NCI-H1092 treated with DMSO at 0.1 percent for 48 hours (cell line): ENCODE results near the gene PSPH.
A peak's percentile ranks its signal among the peaks of the same experiment; 100 is the strongest.
"Not testable (repeated sequence)": the region's sequence is repeated elsewhere in the genome, so short reads cannot be mapped to it uniquely, and the experiment has no call there.

Source experiments
- DNase-seq: peaks from one replicate; lab custom pipeline; 2025; lab: John Stamatoyannopoulos, UW

PSPH gene

GRCh38 chr7:56051339-56052191 lies at the start of gene PSPH, which contains the start of gene CCT6A:
Gene PSPH (minus strand): TSS chr7:56051444. CDS start chr7:56021212, 30,232 bp downstream.
Gene CCT6A (plus strand): TSS chr7:56051765. CDS start chr7:56051849, 84 bp downstream.
- DNase-seq, result peak; percentile 98

- no peak for DNase-seq
Observed at GRCh38 chr7:56099653-56100052, 48.4 kb upstream of the PSPH start.

- DNase-seq, result not testable (repeated sequence)
Observed at GRCh38 chr7:56098187-56099008, 47.2 kb upstream of the PSPH start.

GRCh38 chr7:56097700-56098099 lies 46.5 kb upstream of the PSPH start:
- DNase-seq, result no peak

GRCh38 chr7:56092789-56093531 lies 41.7 kb upstream of the PSPH start, which contains the start of gene PHKG1:
Gene PHKG1 (minus strand): TSS chr7:56092952. CDS start chr7:56088941, 4,011 bp downstream.
- peak; percentile 84 for DNase-seq

GRCh38 chr7:56092388-56092787 lies 41.1 kb upstream of the PSPH start:
- not testable (repeated sequence) for DNase-seq

GRCh38 chr7:56091591-56091990 lies 40.3 kb upstream of the PSPH start:
- no peak for DNase-seq

GRCh38 chr7:56087445-56087844 lies 36.2 kb upstream of the PSPH start:
- no peak for DNase-seq

- no peak for DNase-seq
Observed at GRCh38 chr7:56086761-56087160, 35.5 kb upstream of the PSPH start.

- peak; percentile 84 for DNase-seq
Observed at GRCh38 chr7:56083150-56083785, 32.0 kb upstream of the PSPH start.

- DNase-seq, result no peak
Observed at GRCh38 chr7:56081626-56082340, 30.5 kb upstream of the PSPH start.

GRCh38 chr7:56080726-56081435 lies 29.6 kb upstream of the PSPH start:
- DNase-seq, result not testable (repeated sequence)

- peak; percentile 96 for DNase-seq
Observed at GRCh38 chr7:56079450-56080185, 28.4 kb upstream of the PSPH start.

- DNase-seq, result no peak
Observed at GRCh38 chr7:56078196-56078595, 27.0 kb upstream of the PSPH start.

GRCh38 chr7:56077681-56078080 lies 26.4 kb upstream of the PSPH start:
- DNase-seq, result no peak

- DNase-seq, result peak; percentile 87
Observed at GRCh38 chr7:56074371-56074791, 23.1 kb upstream of the PSPH start.

GRCh38 chr7:56066376-56066775 lies 15.1 kb upstream of the PSPH start:
- not testable (repeated sequence) for DNase-seq

- DNase-seq, result peak; percentile 94
Observed at GRCh38 chr7:56063882-56064625, 12.8 kb upstream of the PSPH start, which contains the start of gene SUMF2. Gene SUMF2 (plus strand): TSS chr7:56064286. CDS start chr7:56064312, 26 bp downstream.

GRCh38 chr7:56063500-56063881 lies 12.2 kb upstream of the PSPH start:
- no peak for DNase-seq
